Heart right ventricle (tissue), 16 donors: Measurements from ENCODE around the gene KRT13. TPM values are rescaled to one million over a fixed set of nuclear protein-coding genes. Genes with fewer than 3 reads are reported as not detected.

ENCODE experiments used
- ATAC-seq, 8 donors: fragments of 200-7000 bp; cut with Tn5 transposase; one replicate each; pipeline ENCODE4 v1.9.1; 2020; ENCODE audit warnings: mild to moderate bottlenecking in 8 of 8, moderate library complexity in 8 of 8, moderate number of reproducible peaks in 1 of 8
- DNase-seq, 2 donors: peaks; one replicate each; pipeline ENCODE4 v3.0.0-alpha.2; 2020
- H3K27ac ChIP-seq, 10 donors: fragments of 200-600 bp; sonication (generic) in 2 of 10; one replicate each; pipeline versions ENCODE4 v1.5.0 to v1.8.0; 2020 to 2022; ENCODE audit warnings: mild to moderate bottlenecking in 3 of 10
- H3K27me3 ChIP-seq, 7 donors: fragments of 200-600 bp; one replicate each; pipeline ENCODE4 v1.8.0; 2021 to 2022; ENCODE audit warnings: mild to moderate bottlenecking in 2 of 7
- H3K36me3 ChIP-seq, 9 donors: fragments of 200-600 bp; sonication (generic) in 1 of 9; one replicate each; pipeline versions ENCODE4 v1.5.0 to v1.8.0; 2020 to 2022; ENCODE audit warnings: mild to moderate bottlenecking in 2 of 9
- H3K4me1 ChIP-seq, 9 donors: fragments of 200-600 bp; sonication (generic) in 1 of 9; one replicate each; pipeline versions ENCODE4 v1.5.0 to v1.8.0; 2020 to 2022; ENCODE audit warnings: mild to moderate bottlenecking in 4 of 9
- H3K4me3 ChIP-seq, 10 donors: fragments of 200-600 bp; sonication (generic) in 2 of 10; one replicate each; pipeline versions ENCODE4 v1.5.0 to v1.8.0; 2020 to 2022; ENCODE audit warnings: mild to moderate bottlenecking in 7 of 10, moderate library complexity in 2 of 10
- H3K9me3 ChIP-seq, 11 donors: fragments of 200-600 bp in 10 of 11; sonication (generic) in 2 of 11; one replicate each; pipeline versions ENCODE4 v1.5.0 to v1.8.0; 2013 to 2022; ENCODE audit warnings: mild to moderate bottlenecking in 2 of 11, control low read depth in 1 of 11, moderate library complexity in 1 of 11
- WGBS, 2 donors: extraction: QIAGEN DNeasy Blood & Tissue Kit; methylation state at CpG; one replicate each; pipeline ENCODE4 v1.1.7; 2013; ENCODE audit warnings: inconsistent platforms in 1 of 2; 5-methylcytosine and 5-hydroxymethylcytosine counted together
- intact Hi-C, 10 donors: fragments of 100-400 bp; cut with DNase I; formaldehyde crosslinking; loops; one replicate each; pipeline versions ENCODE4 v1.11.1 to v1.14.2; 2022
- polyA plus RNA-seq, 2 donors: library from polyadenylated mRNA; stranded (reverse); fragments of 200-250 nt; gene quantifications; one replicate each; pipeline ENCODE4 v1.2.3, GENCODE V29; 2013
- total RNA-seq, 10 donors: library from RNA; stranded (reverse); fragmentation: NEBNext Ultra II Directional in 3 of 10; extraction: Animal tissue kit (Norgen Biotek cat#: 25700) in 3 of 10; gene quantifications; one replicate each; pipeline versions ENCODE4 v1.2.1 to v1.2.4, GENCODE V29; 2021 to 2023
- TF ChIP-seq, protein P1 (sequence below), 9 donors: fragments of 200-600 bp; sonication (generic) in 2 of 9; IDR thresholded peaks; one replicate each; pipeline versions ENCODE4 v1.5.0 to v1.8.0; 2021 to 2022; ENCODE audit warnings: antibody characterized with exemption in 9 of 9, mild to moderate bottlenecking in 5 of 9, moderate library complexity in 1 of 9
- donor health status: Arrhythmogenic right ventricular cardiomyopathy.
- donor health status: ischemic (EF 13 %, LVEDD 7.1; RV severe dilation, severe dysfunction).
- donor health status: healthy with polysubstance abuse.
- donor health status: DM: no; HTN: yes; CAD: no.
- donor health status: DM: no; HTN: no; CAD: no.
- donor health status: ischemic (EF 25% LVEDD 6.9; RV normal size, moderate dysfunction).
- donor health status: ischemic (EF 25% LVEDD 5.7; RV mildly dilated, moderate dysfunction).
- donor health status: healthy.
- donor health status: DM: yes; HTN: yes; CAD: no.
- donor health status: Ischemic cardiomyopathy.
- donor health status: ischemic (EF 35%, LVEDD 5.7; RV mildly dilated, moderate dysfunction).
- donor health status: nonischemic (EF 11% LVEDD 7.7; RV severe dilation, severe dysfunction).
- donor health status: DM: yes; HTN: yes; CAD: no.
- donor health status: PGD.
- donor health status: ischemic (EF 29% LVEDD 5.4; RV normal size, mild dysfunction).
- donor health status: nonischemic (EF 23%, LVEDD 6.1; RV moderate dilation, normal function).

KRT13 gene
- total and polyA plus RNA-seq, 12 donors, result 6.7 TPM; not detected in 11

- intact Hi-C loops, result no loop called here
- H3K36me3 ChIP-seq, result no peaks in the 10 kb centered on the region
- H3K4me1 ChIP-seq, result peaks cover 0 to 12% (median 4%) of the 10 kb centered on the region in 9 donors
- ATAC-seq (no peak), DNase-seq (no peak)
- H3K27ac ChIP-seq, result no peak within 1 kb of the TSS
- H3K27me3 ChIP-seq, result peaks cover 0 to 17% (median 0%) of the 10 kb centered on the region in 7 donors
- peaks cover 0 to 38% (median 14%) of the 10 kb centered on the region in 11 donors for H3K9me3 ChIP-seq
- 90% methylated on average over 14 of the region's 14 CpGs for WGBS, 2 donors
- TF ChIP-seq, protein P1, sequence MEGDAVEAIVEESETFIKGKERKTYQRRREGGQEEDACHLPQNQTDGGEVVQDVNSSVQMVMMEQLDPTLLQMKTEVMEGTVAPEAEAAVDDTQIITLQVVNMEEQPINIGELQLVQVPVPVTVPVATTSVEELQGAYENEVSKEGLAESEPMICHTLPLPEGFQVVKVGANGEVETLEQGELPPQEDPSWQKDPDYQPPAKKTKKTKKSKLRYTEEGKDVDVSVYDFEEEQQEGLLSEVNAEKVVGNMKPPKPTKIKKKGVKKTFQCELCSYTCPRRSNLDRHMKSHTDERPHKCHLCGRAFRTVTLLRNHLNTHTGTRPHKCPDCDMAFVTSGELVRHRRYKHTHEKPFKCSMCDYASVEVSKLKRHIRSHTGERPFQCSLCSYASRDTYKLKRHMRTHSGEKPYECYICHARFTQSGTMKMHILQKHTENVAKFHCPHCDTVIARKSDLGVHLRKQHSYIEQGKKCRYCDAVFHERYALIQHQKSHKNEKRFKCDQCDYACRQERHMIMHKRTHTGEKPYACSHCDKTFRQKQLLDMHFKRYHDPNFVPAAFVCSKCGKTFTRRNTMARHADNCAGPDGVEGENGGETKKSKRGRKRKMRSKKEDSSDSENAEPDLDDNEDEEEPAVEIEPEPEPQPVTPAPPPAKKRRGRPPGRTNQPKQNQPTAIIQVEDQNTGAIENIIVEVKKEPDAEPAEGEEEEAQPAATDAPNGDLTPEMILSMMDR (IDR thresholded peaks at IDR 0.05), result no peak
- H3K4me3 ChIP-seq, result no peak within 1 kb of the TSS
Observed at GRCh38 chr17:41466988-41467387, 38.4 kb downstream of the KRT13 start, which contains the start of gene KRT32. TSS of gene KRT32 (minus strand) at chr17:41467386. CDS start at chr17:41467325, 61 bp downstream.

DNA sequence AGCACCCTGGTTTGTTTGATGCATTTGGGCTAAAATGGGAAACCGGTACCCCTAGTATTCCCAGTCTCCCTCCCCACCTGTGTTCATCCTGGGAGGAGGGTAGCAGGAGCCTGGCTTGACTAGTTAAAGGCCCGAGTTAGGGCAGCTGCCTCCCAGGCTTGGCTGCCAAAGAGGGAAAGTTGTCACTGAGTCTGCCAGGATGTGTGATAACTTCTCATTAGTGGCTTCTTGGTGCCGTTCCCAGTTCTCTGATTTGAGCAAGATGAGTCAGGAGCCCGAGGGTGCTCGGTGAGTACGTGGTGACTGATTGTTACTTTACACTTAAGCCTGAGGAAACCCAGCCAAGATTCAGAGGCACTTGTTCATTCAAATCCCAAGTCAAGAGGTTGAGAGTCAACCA, 40.7 kb downstream of the KRT13 start:
- Histone ChIP-seq H3K4me1 (peaks cover 0 to 12% (median 4%) of the 10 kb centered on the region in 9 donors), H3K27me3 (peaks cover 0 to 17% (median 0%) of the 10 kb centered on the region in 7 donors), H3K4me3 (no peak overlapping the region), H3K9me3 (peaks cover 0 to 21% (median 8%) of the 10 kb centered on the region in 11 donors), H3K27ac (no peak overlapping the region), H3K36me3 (no peaks in the 10 kb centered on the region)
- TF ChIP-seq, protein P1 (IDR thresholded peaks at IDR 0.05), result no peak
- intact Hi-C loops, result loop anchor here in 1 of 10 donors (1.0 kb wide), 1 partner anchor 162 kb away; the partner anchor contains the start of gene KRTAP29-1
- peak; percentile 88 to 99 (median 96) for ATAC-seq
- WGBS, 2 donors, result 25 to 28% methylated on average over 6 of the region's 6 CpGs
- DNase-seq, result peak; percentile 37 to 83

DNA sequence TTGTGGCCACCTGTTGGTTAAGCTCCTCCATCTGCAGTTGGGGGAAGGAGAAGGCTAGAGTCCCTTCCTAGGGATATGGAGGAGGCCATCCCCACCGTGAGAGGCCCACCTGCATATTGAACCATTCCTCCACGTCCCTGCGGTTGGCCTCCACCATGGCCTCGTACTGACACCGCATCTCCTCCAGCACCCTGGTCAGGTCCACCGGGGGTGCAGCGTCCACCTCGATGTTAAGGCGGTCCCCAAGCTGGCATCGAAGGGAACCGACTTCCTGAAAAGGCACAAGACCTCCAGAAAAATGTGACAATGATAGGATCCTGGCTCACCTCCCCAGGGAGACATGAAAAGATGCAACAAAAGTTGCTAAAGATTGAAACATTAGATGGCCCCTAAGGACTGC, 41.2 kb downstream of the KRT13 start:
- Histone ChIP-seq H3K27me3 (peaks cover 0 to 17% (median 0%) of the 10 kb centered on the region in 7 donors), H3K36me3 (no peaks in the 10 kb centered on the region), H3K4me1 (peaks cover 0 to 12% (median 4%) of the 10 kb centered on the region in 9 donors), H3K9me3 (peaks cover 0 to 16% (median 8%) of the 10 kb centered on the region in 11 donors), H3K27ac (no peak overlapping the region), H3K4me3 (no peak overlapping the region)
- intact Hi-C loops, result loop anchor here in 1 of 10 donors (1.0 kb wide), 1 partner anchor 162 kb away; the partner anchor contains the start of gene KRTAP29-1
- ATAC-seq, result no peak
- WGBS, 2 donors, result 84 to 87% methylated on average over 11 of the region's 11 CpGs
- no peak for DNase-seq
- TF ChIP-seq, protein P1 (IDR thresholded peaks at IDR 0.05), result no peak

DNA sequence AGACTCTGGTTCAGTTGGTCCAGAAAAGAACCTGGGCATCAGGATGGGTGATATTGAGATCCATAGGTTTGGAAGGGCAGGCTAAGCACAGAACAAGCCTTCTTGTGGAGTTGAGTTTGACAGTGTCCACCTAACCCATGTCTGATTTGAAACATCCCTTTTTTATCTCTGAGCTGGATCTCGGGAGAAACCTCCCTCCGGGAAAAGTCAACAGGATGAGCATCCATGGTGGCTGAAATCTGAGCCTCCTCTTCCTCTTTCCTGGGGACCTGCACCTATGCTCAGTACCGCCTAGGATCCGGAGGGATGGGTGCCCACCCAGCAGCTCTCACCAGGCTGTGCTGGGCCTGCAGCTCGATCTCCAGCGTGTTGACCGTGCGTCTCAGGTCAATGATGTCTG, 41.7 kb downstream of the KRT13 start:
- no peak overlapping the region for H3K4me3 ChIP-seq
- no peak for ATAC-seq
- WGBS, 2 donors, result 85 to 89% methylated on average over 8 of the region's 8 CpGs
- H3K27ac ChIP-seq, result no peak overlapping the region
- TF ChIP-seq, protein P1 (IDR thresholded peaks at IDR 0.05), result no peak
- H3K27me3 ChIP-seq, result peaks cover 0 to 15% (median 0%) of the 10 kb centered on the region in 7 donors
- no peaks in the 10 kb centered on the region for H3K36me3 ChIP-seq
- intact Hi-C loops, result loop anchor here in 1 of 10 donors (1.0 kb wide), 1 partner anchor 161 kb away; the partner anchor contains the start of gene KRTAP29-1
- H3K4me1 ChIP-seq, result peaks cover 0 to 12% (median 4%) of the 10 kb centered on the region in 9 donors
- H3K9me3 ChIP-seq, result peaks cover 0 to 14% (median 8%) of the 10 kb centered on the region in 11 donors
- no peak for DNase-seq
